Esophagus squamous epithelium (tissue), 5 donors: ENCODE measurements around the gene MLLT3. TPM values are rescaled to one million over a fixed set of nuclear protein-coding genes. Genes with fewer than 3 reads are reported as not detected.

Experiments
- DNase-seq: peaks from one replicate; lab custom pipeline; 2025; lab: John Stamatoyannopoulos, UW
- H3K27ac ChIP-seq, 4 donors: fragments of 200-600 bp; sonication (generic); one replicate each; pipeline ENCODE4 v1.5.1; 2016 to 2019; ENCODE audit warnings: mild to moderate bottlenecking in 1 of 4
- H3K27me3 ChIP-seq, 4 donors: fragments of 200-600 bp; sonication (generic); 1 replicate in 3 of 4; 2 replicates in 1 of 4; pipeline versions ENCODE4 v1.5.1 to v1.6.0; 2017 to 2021; ENCODE audit warnings: antibody characterized with exemption in 1 of 4
- H3K36me3 ChIP-seq, 3 donors: fragments of 200-600 bp; sonication (generic); one replicate each; pipeline ENCODE4 v1.5.1; 2016 to 2019
- H3K4me1 ChIP-seq, 3 donors: fragments of 200-600 bp; sonication (generic); one replicate each; pipeline ENCODE4 v1.5.1; 2017 to 2019
- H3K4me3 ChIP-seq, 4 donors: fragments of 200-600 bp; sonication (generic); 1 replicate in 3 of 4; 2 replicates in 1 of 4; pipeline ENCODE4 v1.5.1; 2016 to 2019; ENCODE audit warnings: mild to moderate bottlenecking in 2 of 4, moderate library complexity in 1 of 4
- H3K9me3 ChIP-seq, 3 donors: fragments of 200-600 bp; sonication (generic); one replicate each; pipeline ENCODE4 v1.5.1; 2016 to 2019
- POLR2A ChIP-seq, 4 donors: fragments of 450-650 bp; IDR thresholded peaks; one replicate each; pipeline ENCODE4 v1.6.1; 2017; ENCODE audit warnings: antibody characterized with exemption in 4 of 4, mild to moderate bottlenecking in 4 of 4, moderate library complexity in 3 of 4
- WGBS, 2 donors: methylation state at CpG; one replicate each; pipeline ENCODE4 v1.1.5; 2018; 5-methylcytosine and 5-hydroxymethylcytosine counted together
- intact Hi-C: fragments of 100-400 bp; cut with DNase I; formaldehyde crosslinking; loops from one replicate; pipeline ENCODE4 v1.15.0; 2022
- small RNA-seq, 4 donors: library from RNA; depleted of rRNA; stranded (forward); fragments of <200 nt; gene quantifications; one replicate each; pipeline ENCODE3, GENCODE V24; 2016
- total RNA-seq, 4 donors: library from RNA; depleted of rRNA; stranded (reverse); fragments of >200 nt; gene quantifications; one replicate each; pipeline ENCODE4 v1.1.0, GENCODE V29; 2016
- TF ChIP-seq, protein P1 (sequence below), 6 experiments: fragments of 450-650 bp in 4 of 6; fragments of 200-600 bp in 2 of 6; sonication (generic) in 2 of 6; IDR thresholded peaks; one replicate each; pipeline ENCODE4 v1.5.1; 2016 to 2019; ENCODE audit warnings: antibody characterized with exemption in 6 of 6, mild to moderate bottlenecking in 4 of 6, moderate library complexity in 4 of 6
- donor health status: DM: yes; HTN: yes; CAD: no.

Gene MLLT3
- total RNA-seq, 4 donors from 2014 or later: 8.2 to 21.5 (median 8.6) TPM

DNA sequence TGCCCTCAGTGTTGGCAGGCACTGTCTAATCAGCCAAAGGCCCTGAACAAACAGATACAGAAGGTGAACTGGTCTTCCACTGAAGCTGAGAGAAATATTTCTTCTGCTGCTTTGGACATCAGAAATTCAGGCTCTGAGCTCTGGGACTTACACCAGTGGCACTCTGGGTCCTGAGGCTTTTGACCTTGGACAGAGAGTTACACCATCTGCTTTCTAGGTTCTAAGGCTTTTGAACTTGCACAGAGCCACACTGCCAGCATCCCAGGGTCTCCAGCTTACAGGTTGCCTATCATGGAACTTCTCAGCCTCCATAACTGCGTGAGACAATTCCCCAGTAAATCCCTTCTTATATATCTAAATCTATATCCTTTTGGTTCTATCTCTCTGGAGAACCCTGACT is 326.7 kb downstream of the MLLT3 start:
- no peak overlapping the region for H3K27ac ChIP-seq

DNA sequence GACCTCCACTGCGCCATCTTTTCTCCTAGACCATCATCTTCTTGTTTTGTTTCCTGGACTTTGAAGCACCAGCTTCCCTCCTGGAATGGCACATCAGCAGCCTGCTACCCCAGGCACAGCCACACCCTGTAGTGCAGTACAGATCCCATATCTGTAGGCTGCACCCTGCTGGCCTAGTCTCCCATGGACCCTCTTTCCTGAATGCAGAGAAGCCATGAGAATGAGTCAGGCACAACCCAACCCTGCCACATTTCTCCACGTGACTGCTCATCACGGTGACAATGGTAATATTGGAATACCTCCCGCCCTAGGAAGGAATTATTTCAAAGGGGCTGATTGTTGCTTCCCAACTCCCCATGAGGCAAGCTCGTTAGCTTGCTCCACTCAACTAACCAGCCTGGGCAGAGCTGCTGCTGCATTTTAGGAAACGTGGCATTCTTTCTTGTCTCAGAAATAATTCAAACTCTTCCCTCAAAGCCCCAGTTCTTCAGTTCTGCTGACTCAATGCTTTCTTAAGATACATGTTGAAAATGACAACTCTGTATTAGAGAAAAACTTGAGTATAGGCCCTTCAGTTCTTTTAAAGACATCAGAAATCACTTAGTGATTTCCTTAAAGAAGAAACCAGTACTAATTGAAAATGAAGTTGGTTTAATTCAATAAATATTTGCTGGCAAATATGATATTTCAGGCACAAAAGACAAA is 328.1 kb downstream of the MLLT3 start:
- Histone ChIP-seq H3K27ac (no peak overlapping the region), H3K4me3 (no peak overlapping the region), H3K9me3 (no peaks in the 10 kb centered on the region), H3K4me1 (peaks cover 0 to 18% (median 0%) of the 10 kb centered on the region in 3 donors), H3K27me3 (no peaks in the 10 kb centered on the region), H3K36me3 (no peaks in the 10 kb centered on the region)
- intact Hi-C loops: no loop called here
- WGBS, 2 donors: 77 to 84% methylated on average over 5 of the region's 6 CpGs
- TF ChIP-seq, protein P1, sequence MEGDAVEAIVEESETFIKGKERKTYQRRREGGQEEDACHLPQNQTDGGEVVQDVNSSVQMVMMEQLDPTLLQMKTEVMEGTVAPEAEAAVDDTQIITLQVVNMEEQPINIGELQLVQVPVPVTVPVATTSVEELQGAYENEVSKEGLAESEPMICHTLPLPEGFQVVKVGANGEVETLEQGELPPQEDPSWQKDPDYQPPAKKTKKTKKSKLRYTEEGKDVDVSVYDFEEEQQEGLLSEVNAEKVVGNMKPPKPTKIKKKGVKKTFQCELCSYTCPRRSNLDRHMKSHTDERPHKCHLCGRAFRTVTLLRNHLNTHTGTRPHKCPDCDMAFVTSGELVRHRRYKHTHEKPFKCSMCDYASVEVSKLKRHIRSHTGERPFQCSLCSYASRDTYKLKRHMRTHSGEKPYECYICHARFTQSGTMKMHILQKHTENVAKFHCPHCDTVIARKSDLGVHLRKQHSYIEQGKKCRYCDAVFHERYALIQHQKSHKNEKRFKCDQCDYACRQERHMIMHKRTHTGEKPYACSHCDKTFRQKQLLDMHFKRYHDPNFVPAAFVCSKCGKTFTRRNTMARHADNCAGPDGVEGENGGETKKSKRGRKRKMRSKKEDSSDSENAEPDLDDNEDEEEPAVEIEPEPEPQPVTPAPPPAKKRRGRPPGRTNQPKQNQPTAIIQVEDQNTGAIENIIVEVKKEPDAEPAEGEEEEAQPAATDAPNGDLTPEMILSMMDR (IDR thresholded peaks at IDR 0.05): no peak
- TF ChIP-seq POLR2A (IDR thresholded peaks at IDR 0.05): no peak
- DNase-seq: no peak

More for the DNA sequence above, 326.7 kb downstream of the MLLT3 start:
- 93% methylated on average over 1 of the region's 1 CpG for WGBS, 2 donors
- TF ChIP-seq POLR2A (IDR thresholded peaks at IDR 0.05): no peak
- TF ChIP-seq, protein P1 (IDR thresholded peaks at IDR 0.05): no peak
- peaks cover 0 to 18% (median 0%) of the 10 kb centered on the region in 3 donors for H3K4me1 ChIP-seq
- DNase-seq: no peak
- H3K9me3 ChIP-seq: no peaks in the 10 kb centered on the region
- intact Hi-C loops: no loop called here
- no peaks in the 10 kb centered on the region for H3K27me3 ChIP-seq
- H3K4me3 ChIP-seq: no peak overlapping the region
- H3K36me3 ChIP-seq: no peaks in the 10 kb centered on the region

DNA sequence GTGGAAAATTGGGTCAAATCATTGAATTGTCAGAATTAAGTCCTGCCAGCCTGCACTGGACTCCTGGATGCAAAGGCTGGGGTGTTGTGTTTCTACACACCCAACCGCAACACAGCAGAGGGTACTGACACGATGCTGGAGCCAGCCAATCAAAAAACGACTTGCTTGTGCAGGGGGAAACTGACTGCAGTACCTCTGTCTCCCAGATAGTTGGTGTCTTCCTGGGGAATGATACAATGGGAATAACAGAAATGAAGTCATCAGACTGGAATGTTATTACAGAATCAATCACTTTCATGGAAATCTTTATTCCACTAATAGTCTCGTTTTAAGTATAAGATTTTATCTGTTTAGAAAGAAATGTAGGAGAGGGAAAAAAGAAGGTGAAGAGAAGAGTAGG is 330.3 kb downstream of the MLLT3 start:
- H3K4me3 ChIP-seq: no peak overlapping the region
- TF ChIP-seq, protein P1 (IDR thresholded peaks at IDR 0.05): no peak
- no peak for TF ChIP-seq POLR2A (IDR thresholded peaks at IDR 0.05)
- WGBS, 2 donors: 63 to 65% methylated on average over 4 of the region's 4 CpGs
- H3K36me3 ChIP-seq: no peaks in the 10 kb centered on the region
- intact Hi-C loops: no loop called here
- H3K27me3 ChIP-seq: no peaks in the 10 kb centered on the region
- peaks cover 0 to 6% (median 0%) of the 10 kb centered on the region in 3 donors for H3K4me1 ChIP-seq
- no peak for DNase-seq
- no peaks in the 10 kb centered on the region for H3K9me3 ChIP-seq
- no peak overlapping the region for H3K27ac ChIP-seq

Small RNA genes within 50 kb of the gene (small RNA-seq; reads per million reads assigned to genes)
- gene MIR4473 (0 to 0.27 (median 0.07) reads per million in 4 donors), gene MIR4474 (0 reads per million in 4 donors), gene RNU4-26P (0 reads per million in 4 donors)

Other genes with a start within 250 kb of the MLLT3 start
- gene FOCAD, start 61.8 kb upstream of the MLLT3 start, total RNA-seq: 10 to 100 TPM; 20.7 to 34.9 (median 25.5) TPM